SKM-1 (cell line): ENCODE data around the gene FADS2.

ENCODE experiments used
- DNase-seq: peaks from one replicate; lab custom pipeline; 2025; ENCODE audit not compliant: unreplicated experiment; lab: John Stamatoyannopoulos, UW

The FADS2 gene

GRCh38 chr11:61820174-61820573, 7.9 kb upstream of the FADS2 start:
- DNase-seq, result no peak

- DNase-seq, result no peak
Observed at GRCh38 chr11:61826930-61827570, 1.1 kb upstream of the FADS2 start.

GRCh38 chr11:61828379-61828628, 204 bp downstream of the FADS2 start:
- no peak for DNase-seq

- no peak for DNase-seq
Observed at GRCh38 chr11:61828629-61829407, 718 bp downstream of the FADS2 start.

GRCh38 chr11:61829806-61830205, 1.7 kb downstream of the FADS2 start:
- DNase-seq, result no peak

- DNase-seq, result no peak
Observed at GRCh38 chr11:61830237-61831105, 2.4 kb downstream of the FADS2 start.

- no peak for DNase-seq
Observed at GRCh38 chr11:61832207-61832606, 4.1 kb downstream of the FADS2 start.

GRCh38 chr11:61832754-61833153, 4.7 kb downstream of the FADS2 start:
- no peak for DNase-seq

GRCh38 chr11:61833471-61833870, 5.4 kb downstream of the FADS2 start:
- DNase-seq, result no peak

- no peak for DNase-seq
Observed at GRCh38 chr11:61833926-61834277, 5.8 kb downstream of the FADS2 start.

- peak; percentile 66 for DNase-seq
Observed at GRCh38 chr11:61834278-61835048, 6.4 kb downstream of the FADS2 start.

GRCh38 chr11:61836193-61836592, 8.1 kb downstream of the FADS2 start:
- no peak for DNase-seq

- DNase-seq, result no peak
Observed at GRCh38 chr11:61837411-61838005, 9.4 kb downstream of the FADS2 start.

- DNase-seq, result no peak
Observed at GRCh38 chr11:61838501-61838900, 10.4 kb downstream of the FADS2 start.

- no peak for DNase-seq
Observed at GRCh38 chr11:61838921-61839320, 10.8 kb downstream of the FADS2 start.

- DNase-seq, result no peak
Observed at GRCh38 chr11:61839742-61840141, 11.6 kb downstream of the FADS2 start.

- no peak for DNase-seq
Observed at GRCh38 chr11:61840371-61840770, 12.3 kb downstream of the FADS2 start.

GRCh38 chr11:61841636-61842527, 13.8 kb downstream of the FADS2 start:
- no peak for DNase-seq

- DNase-seq, result no peak
Observed at GRCh38 chr11:61842528-61842820, 14.4 kb downstream of the FADS2 start.

GRCh38 chr11:61844909-61845565, 16.9 kb downstream of the FADS2 start:
- no peak for DNase-seq
